ENCODE results near the gene DEPDC5. TPM values are rescaled to one million over a fixed set of nuclear protein-coding genes. Genes with fewer than 3 reads are reported as not detected.

DEPDC5 gene
- total and polyA plus RNA-seq, 2 donors (not counting 1 experiment from before 2014, with no cell fraction given) = 35.5 to 124 TPM

DNA sequence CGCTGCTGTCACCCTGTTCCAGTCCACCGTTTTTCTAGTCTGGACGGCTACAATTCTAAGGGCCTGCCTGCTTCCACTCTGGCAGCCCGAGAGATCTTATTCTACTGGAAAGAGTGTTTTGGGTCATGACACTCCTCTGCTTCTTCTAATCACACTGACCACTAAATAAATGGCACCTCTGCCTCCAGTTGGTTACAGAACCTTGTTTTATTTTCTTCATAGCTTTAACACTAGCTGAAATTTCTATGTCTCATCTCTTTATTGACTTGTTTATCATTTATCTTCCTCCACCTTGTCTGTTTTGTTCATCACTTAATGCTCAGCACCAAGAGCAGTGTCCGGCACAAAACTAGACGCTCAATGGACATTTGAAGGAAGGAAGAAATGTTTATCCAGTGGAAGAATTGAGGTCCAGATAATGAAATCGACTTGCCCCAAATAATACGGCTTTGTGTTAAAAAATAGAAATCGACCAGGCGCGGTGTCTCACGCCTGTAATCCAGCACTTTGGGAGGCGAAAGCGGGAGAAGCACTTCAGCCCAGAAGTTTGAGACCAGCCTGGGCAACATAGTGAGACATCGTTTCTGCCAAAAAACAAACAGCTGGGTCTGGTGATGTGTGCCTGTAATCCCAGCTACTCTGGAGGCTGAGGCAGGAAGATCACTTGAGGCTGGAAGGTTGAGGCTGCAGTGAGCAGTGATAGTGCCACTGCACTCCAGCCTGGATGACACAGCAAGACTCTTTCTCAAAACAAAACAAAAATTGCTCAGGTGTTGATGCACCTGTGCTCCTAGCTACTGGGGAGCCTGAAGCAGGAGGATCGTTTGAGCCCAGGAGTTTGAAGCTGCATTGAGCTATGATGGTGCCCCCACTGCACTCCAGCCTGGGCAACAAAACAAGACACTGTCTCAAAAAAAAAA, 3.2 kb upstream of the DEPDC5 start:
- H3K36me3 ChIP-seq (replicated peaks in 1 of 2; ENCODE audit: control extremely low read depth in 1 of 2, control insufficient read depth in 1 of 2, extremely low read depth in 1 of 2, insufficient read depth in 2 of 2, low read length in 1 of 2) = no peaks in the 10 kb centered on the region
- ChIA-PET CTCF (interaction anchor here (0.5 to 1.4 kb wide), 2 partner anchors 8 to 96 kb away, joined by 3 read pairs; no protein-coding TSS in a partner anchor), POLR2A (interaction anchor here (1.6 to 1.7 kb wide), 2 partner anchors 74 to 89 kb away, joined by 5 to 8 read pairs; partner anchors contain the start of gene PISD)
- no peak for DNase-seq
- H3K4me3 ChIP-seq (ENCODE audit: control extremely low read depth in 1 of 5, extremely low read depth in 1 of 5, insufficient read depth in 1 of 5, low read depth in 2 of 5, low read length in 4 of 5) = peak overlapping the region in 4 of 5 experiments; percentile 36 to 95 (median 64)
- H3K9me3 ChIP-seq (ENCODE audit: control extremely low read depth in 1 of 3, control insufficient read depth in 2 of 3, insufficient read depth in 1 of 3, low read length in 2 of 3) = no peaks in the 10 kb centered on the region
- H4K20me1 ChIP-seq (ENCODE audit: control insufficient read depth, insufficient read depth, low read length, poor library complexity, severe bottlenecking) = peaks cover 14% of the 10 kb centered on the region
- H3K4me2 ChIP-seq (replicated peaks; ENCODE audit: low read depth, low read length, poor library complexity, severe bottlenecking) = peak overlapping the region; percentile 86
- no peaks in the 10 kb centered on the region for H3K27me3 ChIP-seq (replicated peaks in 1 of 4; ENCODE audit: control extremely low read depth in 1 of 4, control insufficient read depth in 3 of 4, insufficient read depth in 4 of 4, low read length in 3 of 4)
- Mint-ChIP-seq H3K27me3 (no peaks in the 10 kb centered on the region), H3K27ac (peak overlapping the region; percentile 99), H3K9me3 (ENCODE audit: insufficient read depth) (no peaks in the 10 kb centered on the region), H3K4me1 (peaks cover 58% of the 10 kb centered on the region), H3K4me3 (peak overlapping the region; percentile 95)
- H3K9ac ChIP-seq (ENCODE audit: low read length) = peak overlapping the region; percentile 94
- no peak for ATAC-seq (ENCODE audit: low read depth)
- H3K79me2 ChIP-seq (ENCODE audit: control insufficient read depth, insufficient read depth, low read length) = peaks cover 64% of the 10 kb centered on the region
- H2AFZ ChIP-seq (ENCODE audit: insufficient read depth, low read depth, low read length, poor library complexity, severe bottlenecking) = peak overlapping the region; percentile 91
- peak overlapping the region; percentile 54 to 93 for H3K27ac ChIP-seq (ENCODE audit: low read length in 2 of 2)
- H3K4me1 ChIP-seq (ENCODE audit: control insufficient read depth in 2 of 2, insufficient read depth in 2 of 2, low read length in 2 of 2) = peaks cover 43% of the 10 kb centered on the region in 2 donors
- TF ChIP-seq EZH2 (IDR thresholded peaks at IDR 0.05; ENCODE audit: borderline replicate concordance, insufficient read depth, low read depth, low read length, poor library complexity, severe bottlenecking) (no peak), CTCF (IDR thresholded peaks at IDR 0.05) (no peak)
- intact Hi-C loops (cut with micrococcal nuclease) = loop anchor here (1.0 to 5.0 kb wide), 8 partner anchors 42 to 1158 kb away; partner anchors contain the start of genes PES1, PIK3IP1, PISD and RNF185
- WGBS (ENCODE audit: insufficient coverage) = 87% methylated on average over 11 of the region's 16 CpGs

Data from B cell (primary cell).